OCI-LY7 (cell line): ENCODE data around the gene LSM4. TPM values are rescaled to one million over a fixed set of nuclear protein-coding genes. Genes with fewer than 3 reads are reported as not detected.

Experiments
- BruUV-seq: library from RNA; stranded (reverse); fragments of 400-500 nt; replicated peaks from 2 replicates; lab custom pipeline; 2021; lab: Mats Ljungman, UMichigan
- CTCF ChIA-PET: fragments of 300-600 bp; sonication (Branson Sonifier 250); formaldehyde crosslinking; loops from one replicate; lab custom pipeline; 2022; ENCODE audit warnings: antibody characterized with exemption; ENCODE audit not compliant: unreplicated experiment; lab: Charles Lee
- POLR2A ChIA-PET: fragments of 300-600 bp; sonication (Branson Sonifier 250); formaldehyde crosslinking; loops from one replicate; lab custom pipeline; 2022; ENCODE audit warnings: antibody characterized with exemption; lab: Charles Lee
- DNase-seq: peaks from one replicate; pipeline ENCODE4 v3.0.0-alpha.2; 2015; ENCODE audit warnings: low spot score
- H2AFZ ChIP-seq: fragments of 200-600 bp; sonication (generic), shearing (Covaris generic); 2 replicates; pipeline ENCODE4 v1.6.1; 2014; ENCODE audit warnings: mild to moderate bottlenecking, antibody characterized with exemption, low read length, moderate library complexity
- H3K27ac ChIP-seq: fragments of 200-600 bp; sonication (generic); 2 replicates; pipeline ENCODE4 v1.5.1; 2014; ENCODE audit warnings: mixed run types, low read depth, mild to moderate bottlenecking, moderate library complexity, low read length, inconsistent platforms; ENCODE audit not compliant: poor library complexity, severe bottlenecking
- H3K36me3 ChIP-seq: fragments of 200-600 bp; sonication (generic); 2 replicates; pipeline ENCODE4 v1.6.1; 2014; ENCODE audit warnings: mild to moderate bottlenecking, antibody characterized with exemption, low read length, moderate library complexity, mixed read lengths; ENCODE audit not compliant: insufficient read depth
- H3K4me1 ChIP-seq: fragments of 200-600 bp; sonication (generic); 2 replicates; pipeline ENCODE4 v1.5.1; 2014; ENCODE audit warnings: mild to moderate bottlenecking, low read length; ENCODE audit not compliant: insufficient read depth, poor library complexity, severe bottlenecking
- H3K4me2 ChIP-seq: fragments of 200-600 bp; sonication (generic); 2 replicates; pipeline ENCODE4 v1.6.1; 2014; ENCODE audit warnings: mild to moderate bottlenecking, low read length
- H3K4me3 ChIP-seq: fragments of 200-600 bp; sonication (generic); 2 replicates; pipeline ENCODE4 v1.5.1; 2014; ENCODE audit warnings: mild to moderate bottlenecking, low read depth, low read length; ENCODE audit not compliant: poor library complexity, severe bottlenecking
- H3K79me2 ChIP-seq: fragments of 200-600 bp; sonication (generic); 2 replicates; pipeline ENCODE4 v1.6.1; 2016; ENCODE audit warnings: low read depth, mild to moderate bottlenecking, low read length, moderate library complexity, mixed read lengths; ENCODE audit not compliant: insufficient read depth
- H3K9me2 ChIP-seq: fragments of 200-600 bp; sonication (generic); 2 replicates; pipeline ENCODE4 v1.6.1; 2016; ENCODE audit warnings: mild to moderate bottlenecking, low read length, mixed read lengths; ENCODE audit not compliant: insufficient read depth
- H3K9me3 ChIP-seq: fragments of 200-600 bp; sonication (generic); 2 replicates; pipeline ENCODE4 v1.6.1; 2014; ENCODE audit warnings: mild to moderate bottlenecking, mixed run types, low read length, mixed read lengths
- H4K20me1 ChIP-seq: fragments of 200-600 bp; sonication (generic); 2 replicates; pipeline ENCODE4 v1.6.1; 2014; ENCODE audit warnings: mild to moderate bottlenecking, antibody characterized with exemption, low read length, moderate library complexity, mixed read lengths; ENCODE audit not compliant: insufficient read depth
- CTCF ChIP-seq: fragments of 200-600 bp; sonication (generic); conservative IDR thresholded peaks from 2 replicates; pipeline ENCODE4 v1.5.1; 2014; ENCODE audit warnings: mild to moderate bottlenecking, antibody characterized with exemption, low read length, moderate library complexity, mixed read lengths
- EZH2phosphoT487 ChIP-seq: fragments of 200-600 bp; sonication (generic); IDR thresholded peaks from 2 replicates; pipeline ENCODE4 v1.6.1; 2018; ENCODE audit warnings: low read depth, borderline replicate concordance, mild to moderate bottlenecking, mixed run types, antibody characterized with exemption, low read length, moderate library complexity, mixed read lengths
- intact Hi-C: fragments of 100-400 bp; cut with micrococcal nuclease; formaldehyde crosslinking; loops from one replicate; pipeline ENCODE4 v1.10.0; 2022; ENCODE audit not compliant: unreplicated experiment
- total RNA-seq, 2 experiments: library from RNA; depleted of rRNA in 1 of 2; stranded (reverse); fragments of >200 nt in 1 of 2; shearing (Covaris generic) in 1 of 2; gene quantifications; 2 replicates each; pipeline ENCODE4 v1.2.3, GENCODE V29; 2014 to 2022

Gene LSM4
- total RNA-seq, 2 experiments from 2014 or later: 232 to 451 TPM

GRCh38 chr19:18261474-18261873 lies 61.4 kb downstream of the LSM4 start:
- Histone ChIP-seq H3K9me3 (no peaks in the 10 kb centered on the region), H3K36me3 (no peaks in the 10 kb centered on the region), H3K4me2 (no peak overlapping the region), H3K4me1 (peaks cover 11% of the 10 kb centered on the region), H3K4me3 (no peak overlapping the region), H2AFZ (no peak overlapping the region), H3K27ac (no peak overlapping the region), H3K9me2 (no peaks in the 10 kb centered on the region), H3K79me2 (no peaks in the 10 kb centered on the region), H4K20me1 (no peaks in the 10 kb centered on the region)
- intact Hi-C loops: no loop called here
- no TSS peak for BruUV-seq
- POLR2A ChIA-PET: interaction anchor here (0.5 to 0.6 kb wide), 2 partner anchors 148 to 619 kb away, joined by 3 read pairs; no protein-coding TSS in a partner anchor
- TF ChIP-seq CTCF (no peak), EZH2phosphoT487 (no peak)
- DNase-seq: no peak
- CTCF ChIA-PET: no interaction called here

GRCh38 chr19:18259893-18260292 lies 63.0 kb downstream of the LSM4 start:
- Histone ChIP-seq H3K79me2 (no peaks in the 10 kb centered on the region), H4K20me1 (no peaks in the 10 kb centered on the region), H3K36me3 (no peaks in the 10 kb centered on the region), H3K9me2 (no peaks in the 10 kb centered on the region), H3K9me3 (no peaks in the 10 kb centered on the region), H3K4me3 (no peak overlapping the region), H3K4me2 (no peak overlapping the region), H3K4me1 (peaks cover 8% of the 10 kb centered on the region), H3K27ac (no peak overlapping the region), H2AFZ (no peak overlapping the region)
- POLR2A ChIA-PET: interaction anchor here (0.6 kb wide), 1 partner anchor 51 kb away, joined by 4 read pairs; no protein-coding TSS in a partner anchor
- intact Hi-C loops: no loop called here
- CTCF ChIA-PET: no interaction called here
- DNase-seq: no peak
- no TSS peak for BruUV-seq
- no peak for TF ChIP-seq CTCF
- TF ChIP-seq EZH2phosphoT487: no peak

- no peaks in the 10 kb centered on the region for H3K9me3 ChIP-seq
- H3K27ac ChIP-seq: no peak overlapping the region
- H4K20me1 ChIP-seq: no peaks in the 10 kb centered on the region
- no peak overlapping the region for H2AFZ ChIP-seq
- no peak for DNase-seq
- no peaks in the 10 kb centered on the region for H3K9me2 ChIP-seq
- H3K4me3 ChIP-seq: no peak overlapping the region
- TF ChIP-seq EZH2phosphoT487 (no peak), CTCF (no peak)
- H3K4me2 ChIP-seq: no peak overlapping the region
- no TSS peak for BruUV-seq
- CTCF ChIA-PET: no interaction called here
- peaks cover 24% of the 10 kb centered on the region for H3K4me1 ChIP-seq
- POLR2A ChIA-PET: no interaction called here
- no peaks in the 10 kb centered on the region for H3K36me3 ChIP-seq
- intact Hi-C loops: no loop called here
- H3K79me2 ChIP-seq: no peaks in the 10 kb centered on the region
Observed at GRCh38 chr19:18257503-18258470, 65.1 kb downstream of the LSM4 start.
